Brain microvascular endothelial cell (primary cell): ENCODE results near the gene AGBL4.
"Not testable (repeated sequence)": the region's sequence is repeated elsewhere in the genome, so short reads cannot be mapped to it uniquely, and the experiment has no call there.

Experiments
- DNase-seq: peaks from one replicate; pipeline ENCODE4 v3.0.0-alpha.2; 2020
- H3K27ac ChIP-seq: fragments of 250-450 bp; sonication (Bioruptor Pico); 2 replicates; pipeline ENCODE4 v1.5.1; 2020; ENCODE audit warnings: mild to moderate bottlenecking, moderate library complexity
- H3K27me3 ChIP-seq: fragments of 250-450 bp; sonication (Bioruptor Pico); replicated peaks from 2 replicates; pipeline ENCODE4 v1.5.1; 2020; ENCODE audit warnings: mild to moderate bottlenecking
- H3K36me3 ChIP-seq: fragments of 250-450 bp; sonication (Bioruptor Pico); replicated peaks from 2 replicates; pipeline ENCODE4 v1.5.1; 2020; ENCODE audit warnings: mild to moderate bottlenecking
- H3K4me3 ChIP-seq: 2 replicates; pipeline ENCODE4 v1.5.1; 2011; ENCODE audit warnings: low read depth, mild to moderate bottlenecking, control low read depth, low read length, moderate library complexity
- in situ Hi-C: cut with HindIII; loops from 2 replicates; pipeline ENCODE4 v1.10.0; 2017; ENCODE audit warnings: low sequenced_read_pairs, low pct_ligation_motif_present
- TF ChIP-seq, protein P1 (sequence below): IDR thresholded peaks from 2 replicates; pipeline ENCODE4 v1.5.1; 2011; ENCODE audit warnings: low read depth, mild to moderate bottlenecking, moderate library complexity, low read length, control low read depth, inconsistent platforms; ENCODE audit errors: missing control alignments

The AGBL4 gene

DNA sequence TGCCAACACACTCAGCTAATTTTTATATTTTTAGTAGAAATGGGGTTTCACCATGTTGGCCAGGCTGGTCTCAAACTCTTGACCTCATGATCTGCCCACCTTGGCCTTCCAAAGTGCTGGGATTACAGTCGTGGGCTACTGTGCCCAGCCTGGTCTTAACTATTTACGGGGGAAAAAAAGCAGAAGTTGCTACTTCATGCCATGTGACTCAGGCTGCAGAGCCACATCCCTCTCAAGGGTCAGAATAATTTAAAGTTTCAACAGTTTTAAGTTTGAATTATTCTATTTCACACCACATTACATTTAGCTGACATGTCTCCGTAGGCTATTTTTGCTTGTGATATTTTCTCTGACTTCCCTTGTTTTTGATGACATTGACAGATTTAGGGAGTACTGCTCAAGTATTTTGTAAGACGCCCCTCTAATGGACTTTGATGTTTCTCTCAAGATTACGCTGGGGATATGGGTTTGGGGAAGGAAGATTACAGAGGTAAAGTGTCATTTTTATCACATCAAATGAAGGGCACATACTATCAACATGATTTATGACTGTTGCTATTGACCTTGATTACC is 14.6 kb upstream of the AGBL4 start:
- no peak overlapping the region for H3K4me3 ChIP-seq
- TF ChIP-seq, protein P1, sequence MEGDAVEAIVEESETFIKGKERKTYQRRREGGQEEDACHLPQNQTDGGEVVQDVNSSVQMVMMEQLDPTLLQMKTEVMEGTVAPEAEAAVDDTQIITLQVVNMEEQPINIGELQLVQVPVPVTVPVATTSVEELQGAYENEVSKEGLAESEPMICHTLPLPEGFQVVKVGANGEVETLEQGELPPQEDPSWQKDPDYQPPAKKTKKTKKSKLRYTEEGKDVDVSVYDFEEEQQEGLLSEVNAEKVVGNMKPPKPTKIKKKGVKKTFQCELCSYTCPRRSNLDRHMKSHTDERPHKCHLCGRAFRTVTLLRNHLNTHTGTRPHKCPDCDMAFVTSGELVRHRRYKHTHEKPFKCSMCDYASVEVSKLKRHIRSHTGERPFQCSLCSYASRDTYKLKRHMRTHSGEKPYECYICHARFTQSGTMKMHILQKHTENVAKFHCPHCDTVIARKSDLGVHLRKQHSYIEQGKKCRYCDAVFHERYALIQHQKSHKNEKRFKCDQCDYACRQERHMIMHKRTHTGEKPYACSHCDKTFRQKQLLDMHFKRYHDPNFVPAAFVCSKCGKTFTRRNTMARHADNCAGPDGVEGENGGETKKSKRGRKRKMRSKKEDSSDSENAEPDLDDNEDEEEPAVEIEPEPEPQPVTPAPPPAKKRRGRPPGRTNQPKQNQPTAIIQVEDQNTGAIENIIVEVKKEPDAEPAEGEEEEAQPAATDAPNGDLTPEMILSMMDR = no peak
- DNase-seq = no peak
- in situ Hi-C loops = no loop called here
- no peaks in the 10 kb centered on the region for H3K27me3 ChIP-seq
- no peaks in the 10 kb centered on the region for H3K36me3 ChIP-seq
- H3K27ac ChIP-seq = no peak overlapping the region

DNA sequence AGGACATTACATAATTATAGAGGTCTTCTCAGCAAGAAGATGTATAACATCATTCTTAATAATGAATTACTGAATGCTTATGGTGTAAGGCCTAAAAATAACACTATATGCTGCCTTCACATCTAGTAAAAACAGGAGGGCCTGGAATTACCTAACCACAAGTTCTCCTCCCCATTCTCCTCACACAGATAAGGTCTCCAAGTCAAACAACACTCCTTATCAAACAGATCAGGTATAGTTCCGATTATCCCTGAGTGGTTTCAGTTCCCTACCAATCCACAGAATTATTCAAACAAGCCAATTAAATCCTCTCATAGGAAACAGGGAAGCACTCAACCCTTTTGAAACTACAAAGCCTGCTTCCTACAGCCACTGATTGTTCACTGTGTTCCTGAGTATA is 4.0 kb upstream of the AGBL4 start:
- Histone ChIP-seq H3K36me3 (no peaks in the 10 kb centered on the region), H3K27me3 (no peaks in the 10 kb centered on the region), H3K4me3 (no peak overlapping the region), H3K27ac (no peak overlapping the region)
- no peak for DNase-seq
- TF ChIP-seq, protein P1 = no peak
- in situ Hi-C loops = no loop called here

DNA sequence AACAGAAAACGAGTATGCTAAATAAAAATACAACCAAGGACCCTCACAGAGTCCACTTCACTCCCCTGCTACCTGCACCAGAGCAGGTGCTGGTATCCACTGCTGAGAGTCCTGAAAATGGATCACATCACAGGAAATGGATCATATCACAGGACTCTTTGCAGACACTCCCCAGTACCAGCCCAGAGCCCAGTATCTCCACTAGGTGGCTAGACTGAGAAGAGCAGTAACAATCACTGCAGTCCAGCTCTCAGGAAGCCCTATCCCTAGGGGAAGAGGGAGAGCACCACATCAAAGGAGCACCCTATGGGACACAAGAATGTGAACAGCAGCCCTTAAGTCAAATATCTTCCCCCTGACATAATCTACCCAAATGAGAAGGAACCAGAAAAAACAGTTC is 28.0 kb downstream of the AGBL4 start:
- DNase-seq = no peak
- H3K27me3 ChIP-seq = no peaks in the 10 kb centered on the region
- no peak overlapping the region for H3K4me3 ChIP-seq
- TF ChIP-seq, protein P1 = no peak
- H3K27ac ChIP-seq = no peak overlapping the region
- in situ Hi-C loops = no loop called here
- no peaks in the 10 kb centered on the region for H3K36me3 ChIP-seq

DNA sequence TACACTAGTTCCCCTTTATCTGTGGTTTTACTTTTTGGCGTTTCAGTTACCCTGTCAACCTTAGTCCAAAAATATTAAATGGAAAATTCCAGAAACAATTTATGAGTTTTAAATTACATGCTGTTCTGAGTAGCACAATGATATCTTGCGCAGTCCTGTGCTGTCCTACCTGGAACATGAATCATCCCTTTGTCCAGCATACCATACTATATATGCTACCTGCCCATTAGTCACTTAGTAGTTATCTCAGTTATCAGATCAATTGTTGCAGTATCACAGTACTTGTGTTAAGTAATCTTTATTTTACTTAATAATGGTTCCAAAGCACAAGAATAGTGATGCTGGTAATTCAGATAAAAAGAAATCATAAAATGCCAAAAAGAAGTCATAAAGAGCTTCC is 52.7 kb downstream of the AGBL4 start:
- in situ Hi-C loops = no loop called here
- no peaks in the 10 kb centered on the region for H3K27me3 ChIP-seq
- TF ChIP-seq, protein P1 = no peak

DNA sequence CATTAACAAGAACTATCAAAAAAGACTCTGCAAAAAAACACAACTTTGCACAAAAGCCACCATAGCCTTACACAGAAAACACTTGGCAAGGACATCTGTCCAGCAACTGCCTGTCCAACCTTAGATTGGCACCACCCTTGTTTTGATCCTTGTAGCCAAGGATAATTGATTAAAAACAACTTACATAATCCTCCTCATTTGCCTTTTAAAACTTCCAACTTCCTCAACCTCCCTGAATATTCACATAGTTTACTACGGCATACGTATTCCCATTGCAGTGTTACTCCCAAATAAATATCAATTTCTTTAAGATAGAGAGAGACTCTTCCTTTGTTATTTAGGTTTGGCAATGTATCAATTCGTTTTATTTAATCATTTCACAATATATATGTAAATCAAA is 72.4 kb downstream of the AGBL4 start:
- TF ChIP-seq, protein P1 = no peak
- no peak overlapping the region for H3K4me3 ChIP-seq
- no peaks in the 10 kb centered on the region for H3K27me3 ChIP-seq
- in situ Hi-C loops = no loop called here
- no peak overlapping the region for H3K27ac ChIP-seq
- no peaks in the 10 kb centered on the region for H3K36me3 ChIP-seq
- DNase-seq = no peak

More for the DNA sequence above, 52.7 kb downstream of the AGBL4 start:
- DNase-seq = no peak
- Histone ChIP-seq H3K4me3 (no peak overlapping the region), H3K27ac (no peak overlapping the region), H3K36me3 (no peaks in the 10 kb centered on the region)

DNA sequence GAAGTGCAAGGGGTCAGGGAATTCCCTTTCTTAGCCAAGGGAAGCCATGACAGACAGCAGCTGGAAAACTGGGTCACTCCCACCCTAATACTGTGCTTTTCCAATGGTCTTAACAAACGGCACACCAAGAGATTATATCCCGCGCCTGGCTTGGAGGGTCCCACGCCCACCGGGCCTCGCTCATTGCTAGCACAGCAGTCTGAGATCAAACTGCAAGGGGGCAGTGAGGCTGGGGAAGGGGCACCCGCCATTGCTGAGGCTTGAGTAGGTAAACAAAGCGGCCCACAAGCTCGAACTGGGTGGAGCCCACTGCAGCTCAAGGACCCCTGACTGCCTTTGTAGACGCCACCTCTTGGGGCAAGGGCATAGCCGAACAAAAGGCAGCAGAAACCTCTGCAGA is 108.5 kb downstream of the AGBL4 start:
- in situ Hi-C loops, H3K36me3 ChIP-seq, H3K27me3 ChIP-seq, H3K27ac ChIP-seq, H3K4me3 ChIP-seq, DNase-seq: not testable (repeated sequence)
